HG03469 (cell line): ENCODE measurements around the gene MAPK12.

Experiments
- ATAC-seq: cut with Tn5 transposase; IDR thresholded peaks from one replicate; pipeline ENCODE4 v1.9.1; 2021; ENCODE audit warnings: mild to moderate bottlenecking, moderate library complexity, moderate number of reproducible peaks; ENCODE audit not compliant: unreplicated experiment

Gene MAPK12

DNA sequence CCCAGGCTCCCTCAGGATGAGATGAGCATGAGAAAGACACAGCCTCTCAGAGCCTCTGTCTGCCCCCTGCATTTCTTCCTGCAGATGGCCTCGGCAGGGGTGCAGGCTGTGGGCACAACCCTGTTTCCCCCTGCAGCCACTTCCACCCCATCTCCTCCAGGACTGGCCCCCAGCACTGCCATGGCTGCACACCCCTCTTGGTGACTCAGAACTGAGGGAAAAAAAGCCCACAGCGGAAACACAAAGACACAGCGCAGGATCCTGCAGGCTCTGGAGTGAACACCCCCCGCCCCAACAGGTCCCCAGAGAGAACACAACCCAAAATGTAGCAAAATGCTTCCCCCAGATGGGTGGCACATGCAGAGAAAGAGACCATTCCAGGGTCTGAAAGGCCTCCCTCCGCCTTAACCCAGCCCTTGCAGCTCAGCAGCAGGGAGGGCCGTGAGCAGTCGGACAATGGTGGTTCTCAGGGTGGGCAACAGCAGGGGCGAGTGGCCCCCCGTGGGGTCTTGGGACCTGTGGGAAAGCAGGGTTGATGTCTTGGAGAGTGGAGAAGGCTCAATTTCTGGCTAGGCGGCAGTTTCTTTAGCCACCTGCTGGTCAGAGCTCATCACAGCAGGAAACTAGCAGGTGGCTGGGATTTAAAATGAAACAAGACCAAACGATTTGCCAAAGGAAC is 24.6 kb downstream of the MAPK12 start:
- no peak for ATAC-seq

- ATAC-seq = no peak
Measured at GRCh38 chr22:50233223-50233622, 28.3 kb downstream of the MAPK12 start.

- no peak for ATAC-seq
Measured at GRCh38 chr22:50232481-50233151, 28.9 kb downstream of the MAPK12 start.

DNA sequence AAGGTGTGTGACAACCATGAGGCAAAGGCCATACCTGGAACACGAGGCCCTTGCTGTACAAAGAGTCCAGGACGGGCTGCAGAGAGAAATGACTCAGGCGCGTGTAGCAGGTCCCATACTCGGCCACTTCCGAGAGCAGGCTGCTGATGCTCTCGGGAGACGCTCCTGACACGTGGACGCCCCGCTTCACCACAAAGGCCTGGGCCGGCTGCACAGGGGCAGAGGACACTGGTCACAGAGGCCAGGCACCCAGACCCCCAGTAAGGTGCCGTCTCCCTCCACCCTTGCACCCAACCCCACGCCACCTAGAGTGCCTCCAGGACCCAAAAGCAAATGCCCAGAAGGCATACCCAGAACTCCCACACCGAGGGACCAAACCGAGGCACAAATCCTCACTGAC is 32.1 kb downstream of the MAPK12 start:
- ATAC-seq = no peak

- no peak for ATAC-seq
Measured at GRCh38 chr22:50228366-50228765, 33.1 kb downstream of the MAPK12 start.

DNA sequence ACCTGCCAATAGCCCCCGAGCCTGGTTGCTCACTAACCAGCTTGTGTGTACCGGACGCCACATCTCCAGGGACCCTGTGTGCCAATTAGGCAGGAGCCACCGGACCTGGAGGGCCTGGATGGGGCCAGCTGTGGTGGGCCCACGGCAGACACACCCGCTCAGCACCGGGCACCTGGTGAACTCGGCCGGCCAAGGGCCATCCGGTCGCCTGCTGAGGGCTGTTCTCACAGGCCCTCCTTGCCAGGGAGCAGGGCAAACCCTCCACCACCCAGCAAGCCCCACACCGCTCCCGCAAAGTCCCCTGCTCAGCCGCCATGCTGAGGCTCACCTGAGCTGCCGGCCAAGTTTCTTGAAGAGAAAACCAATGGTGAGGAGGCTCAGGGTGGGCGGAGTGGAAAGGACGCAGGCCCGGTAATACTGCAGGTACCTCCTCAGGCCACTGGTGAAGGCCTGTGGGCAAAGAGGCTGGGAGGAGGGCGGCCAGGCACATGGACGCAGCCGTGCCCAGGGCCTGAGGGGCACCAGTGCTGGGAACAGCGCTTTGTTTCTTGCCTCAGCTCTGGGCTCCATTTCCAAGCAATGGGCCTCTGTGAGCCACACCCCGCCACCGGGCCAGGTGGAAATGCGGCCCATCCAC is 33.8 kb downstream of the MAPK12 start:
- ATAC-seq = no peak

DNA sequence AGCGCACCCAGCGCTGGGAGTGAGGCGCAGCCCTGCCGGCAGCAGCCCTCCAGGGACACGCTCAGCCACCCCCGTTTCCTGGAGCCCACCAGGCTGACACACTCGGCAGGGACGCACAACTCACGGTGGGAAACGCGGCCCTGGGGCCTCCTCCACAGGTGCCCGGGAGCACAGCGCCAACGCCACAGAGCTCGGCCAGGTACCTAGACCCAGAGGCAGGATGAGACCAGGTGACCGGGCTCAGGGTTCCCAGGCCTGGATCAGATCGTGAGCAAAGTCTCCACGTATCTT is 34.7 kb downstream of the MAPK12 start:
- no peak for ATAC-seq

DNA sequence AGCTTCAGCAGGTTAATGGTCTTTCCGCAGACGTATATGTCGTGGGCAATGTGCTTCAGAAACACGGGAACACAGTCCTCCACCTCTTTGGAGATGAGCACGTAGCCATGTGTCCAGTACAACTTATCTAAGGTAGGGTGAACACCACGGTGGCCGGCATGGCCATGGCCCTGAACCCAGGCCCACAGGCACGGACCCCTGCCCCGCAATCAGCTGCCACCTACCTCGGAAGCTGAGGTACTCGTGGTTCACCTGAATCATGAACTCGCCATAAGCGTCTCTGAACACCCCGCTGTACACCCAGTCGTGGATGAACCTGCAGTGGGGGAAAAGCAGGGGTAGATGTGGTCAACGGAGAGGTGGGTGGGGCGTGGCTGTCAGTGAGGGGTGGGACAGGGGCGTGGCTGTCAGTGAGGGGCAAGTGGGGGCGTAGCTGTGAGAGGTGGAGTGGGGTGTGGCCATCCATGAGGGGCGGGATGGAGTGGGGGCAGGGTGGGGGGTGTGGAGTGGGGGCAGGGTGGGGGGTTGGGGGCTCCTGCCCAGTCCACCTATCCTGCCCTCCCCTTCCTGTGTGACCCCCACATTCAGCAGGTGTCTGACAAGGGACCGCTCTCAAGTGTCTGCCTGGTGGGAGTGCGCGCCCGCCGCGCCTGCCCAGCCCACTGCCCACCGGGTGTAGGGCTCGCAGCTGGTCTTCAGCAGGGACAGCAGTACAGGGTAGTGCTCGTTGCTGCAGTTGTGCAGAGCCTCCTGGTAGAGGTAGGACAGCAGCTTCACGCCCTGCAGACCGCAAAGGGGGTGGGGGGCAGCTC is 35.2 kb downstream of the MAPK12 start:
- ATAC-seq = no peak

DNA sequence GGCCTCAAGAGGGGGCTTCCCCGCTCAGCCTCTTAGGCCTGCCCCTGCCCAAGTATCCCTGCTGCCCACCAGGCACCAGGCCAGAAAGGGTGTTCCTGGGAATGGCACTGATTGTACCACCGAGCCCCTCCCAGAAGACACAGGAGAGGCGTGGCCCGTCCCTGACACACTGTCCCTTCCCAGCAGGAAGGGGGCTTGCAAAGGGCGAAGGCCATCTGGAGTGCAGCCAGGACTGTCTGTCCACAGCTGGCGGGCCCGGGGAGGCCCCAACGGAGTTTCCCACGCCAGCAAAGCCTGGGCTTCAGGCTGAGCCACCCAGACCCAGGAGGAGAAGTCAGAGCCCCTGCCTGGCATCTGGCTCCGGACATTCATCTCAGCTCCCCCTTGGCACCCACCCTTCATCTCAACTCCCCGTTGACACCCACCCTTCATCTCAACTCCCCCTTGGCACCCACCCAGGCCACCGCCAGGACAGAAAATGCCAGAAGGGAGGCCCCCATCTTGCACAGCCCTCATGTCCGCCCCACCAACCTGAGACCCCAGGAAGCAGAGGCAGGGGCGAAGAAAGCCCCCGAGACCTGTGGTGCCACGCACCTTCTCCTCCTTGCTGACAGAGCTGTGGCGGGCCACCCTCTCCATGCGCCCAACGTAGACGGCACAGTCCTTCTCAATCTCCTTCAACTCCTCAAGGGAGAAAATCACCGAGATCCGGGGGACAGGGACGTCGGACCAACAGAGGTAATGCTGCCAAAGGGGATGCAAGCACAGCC is 36.1 kb downstream of the MAPK12 start:
- no peak for ATAC-seq

GRCh38 chr22:50224071-50224470 is 37.4 kb downstream of the MAPK12 start:
- no peak for ATAC-seq

DNA sequence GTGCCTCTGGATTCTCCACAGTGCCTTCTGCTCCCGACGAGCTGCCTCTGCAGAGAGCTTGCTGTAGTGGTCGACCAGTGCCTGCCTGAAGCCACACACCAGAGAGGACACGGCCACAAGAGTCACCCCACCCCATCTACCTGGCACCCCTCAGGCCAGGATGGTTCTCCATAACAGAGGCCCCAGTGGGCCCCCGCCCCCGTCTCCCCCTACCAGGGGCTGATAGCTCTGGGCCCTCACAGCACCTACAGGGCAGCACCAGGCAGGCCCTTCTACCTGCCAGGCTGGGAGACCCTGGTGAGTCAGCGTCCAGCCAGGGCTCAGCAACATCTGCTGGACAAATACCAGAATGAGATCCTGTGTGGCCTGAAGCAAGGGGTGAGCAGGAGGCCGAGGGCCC is 39.0 kb downstream of the MAPK12 start:
- ATAC-seq = no peak

GRCh38 chr22:50221410-50222300 is 39.8 kb downstream of the MAPK12 start:
- ATAC-seq = no peak

DNA sequence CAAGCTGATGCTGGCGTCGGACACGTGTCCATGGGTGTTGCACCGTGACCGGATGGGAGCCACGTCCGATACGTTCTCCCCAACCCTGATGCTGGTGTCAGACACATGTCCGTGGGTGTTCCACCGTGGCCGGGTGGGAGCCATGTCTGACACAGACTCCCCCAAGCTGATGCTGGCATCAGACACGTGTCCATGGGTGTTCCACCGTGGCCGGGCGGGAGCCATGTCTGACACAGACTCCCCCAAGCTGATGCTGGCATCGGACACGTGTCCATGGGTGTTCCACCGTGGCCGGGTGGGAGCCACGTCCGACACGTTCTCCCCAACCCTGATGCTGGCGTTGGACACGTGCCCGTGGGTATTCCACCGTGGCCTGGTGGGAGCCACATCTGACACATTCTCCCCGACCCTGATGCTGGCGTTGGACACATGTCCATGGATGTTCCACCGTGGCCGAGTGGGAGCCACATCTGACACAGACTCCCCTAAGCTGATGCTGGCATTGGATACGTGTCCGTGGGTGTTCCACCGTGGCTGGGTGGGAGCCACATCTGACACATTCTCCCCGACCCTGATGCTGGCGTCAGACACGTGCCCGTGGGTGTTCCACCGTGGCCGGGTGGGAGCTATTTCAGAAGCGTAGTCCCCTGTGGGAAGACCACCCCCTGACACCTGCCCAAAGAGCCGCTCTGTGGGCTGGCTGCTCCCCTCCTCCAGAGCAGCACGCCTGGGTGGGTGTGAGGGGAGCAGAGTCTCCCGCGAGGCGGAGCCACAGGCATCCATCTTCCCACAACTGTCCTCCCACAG is 40.7 kb downstream of the MAPK12 start:
- ATAC-seq = no peak

DNA sequence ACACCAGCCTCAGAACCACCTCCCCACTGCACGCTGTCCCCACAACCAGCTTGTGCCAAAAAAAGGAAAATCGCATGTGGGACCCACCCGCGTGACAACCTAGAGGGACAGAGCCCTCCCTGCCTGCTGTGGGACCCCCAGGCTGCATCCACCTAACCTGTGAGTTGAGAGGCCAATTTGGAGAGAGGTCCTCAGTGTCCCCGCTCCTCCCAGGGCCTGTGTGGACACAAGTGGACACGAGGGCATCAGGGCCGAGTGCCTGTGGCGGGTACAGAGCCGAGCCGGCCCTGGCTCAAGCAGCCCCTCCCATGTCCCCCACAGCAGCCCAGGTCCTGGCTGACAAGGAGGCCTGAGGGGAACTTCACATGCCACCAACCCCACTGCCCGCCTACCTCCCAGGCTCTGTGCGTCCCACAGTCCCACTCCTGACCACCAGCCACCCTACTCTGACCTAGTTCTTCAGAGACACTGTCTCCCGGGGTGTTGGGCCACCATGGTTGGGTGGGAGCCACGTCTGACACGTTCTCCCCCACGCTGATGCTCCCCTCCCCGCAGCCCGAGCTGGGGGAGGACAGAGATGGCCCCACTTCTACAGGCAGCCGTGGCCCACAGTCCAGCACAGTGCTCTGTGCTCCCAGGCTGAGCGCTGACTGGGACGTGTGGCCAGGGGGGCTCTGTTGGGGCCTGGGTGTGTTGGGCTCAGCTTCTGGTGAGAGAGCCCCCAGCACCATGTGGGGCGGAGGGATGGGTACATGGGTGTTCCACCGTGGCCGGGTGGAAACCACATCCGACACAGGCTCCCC is 41.5 kb downstream of the MAPK12 start:
- no peak for ATAC-seq

DNA sequence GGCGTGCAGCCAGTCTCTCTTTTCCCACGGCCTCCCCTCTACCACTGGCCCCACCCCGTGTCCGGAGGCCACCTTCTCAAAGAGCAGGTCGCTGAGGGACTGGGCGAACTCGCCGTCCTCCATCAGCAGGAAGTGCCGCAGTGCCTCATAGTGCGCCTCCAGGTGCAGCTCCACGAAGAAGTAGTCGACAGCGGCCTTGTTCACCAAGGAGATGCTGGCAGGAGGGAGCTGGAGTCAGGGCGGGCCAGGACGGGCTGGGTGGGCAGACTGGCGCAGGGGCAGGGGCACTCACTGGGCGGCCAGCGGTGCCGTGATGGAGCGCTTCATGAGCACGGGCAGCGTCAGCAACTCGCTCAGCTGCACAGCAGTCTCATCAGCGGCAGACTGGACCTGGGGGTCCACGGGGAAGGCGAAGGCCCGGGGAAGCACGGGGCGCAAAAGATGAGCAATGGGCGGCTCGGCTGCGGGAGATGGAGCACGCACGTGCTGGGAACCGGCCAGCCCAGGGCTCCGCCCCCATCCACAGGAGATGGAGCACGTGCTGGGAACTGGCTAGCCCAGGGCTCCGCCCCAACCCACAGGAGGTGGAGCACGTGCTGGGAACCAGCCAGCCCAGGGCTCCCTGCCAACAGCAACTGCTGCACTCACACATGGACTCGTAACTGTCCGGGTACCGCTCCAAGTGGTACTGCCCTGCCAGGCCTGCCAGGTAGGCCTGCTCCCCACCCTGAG is 42.3 kb downstream of the MAPK12 start:
- ATAC-seq = no peak

DNA sequence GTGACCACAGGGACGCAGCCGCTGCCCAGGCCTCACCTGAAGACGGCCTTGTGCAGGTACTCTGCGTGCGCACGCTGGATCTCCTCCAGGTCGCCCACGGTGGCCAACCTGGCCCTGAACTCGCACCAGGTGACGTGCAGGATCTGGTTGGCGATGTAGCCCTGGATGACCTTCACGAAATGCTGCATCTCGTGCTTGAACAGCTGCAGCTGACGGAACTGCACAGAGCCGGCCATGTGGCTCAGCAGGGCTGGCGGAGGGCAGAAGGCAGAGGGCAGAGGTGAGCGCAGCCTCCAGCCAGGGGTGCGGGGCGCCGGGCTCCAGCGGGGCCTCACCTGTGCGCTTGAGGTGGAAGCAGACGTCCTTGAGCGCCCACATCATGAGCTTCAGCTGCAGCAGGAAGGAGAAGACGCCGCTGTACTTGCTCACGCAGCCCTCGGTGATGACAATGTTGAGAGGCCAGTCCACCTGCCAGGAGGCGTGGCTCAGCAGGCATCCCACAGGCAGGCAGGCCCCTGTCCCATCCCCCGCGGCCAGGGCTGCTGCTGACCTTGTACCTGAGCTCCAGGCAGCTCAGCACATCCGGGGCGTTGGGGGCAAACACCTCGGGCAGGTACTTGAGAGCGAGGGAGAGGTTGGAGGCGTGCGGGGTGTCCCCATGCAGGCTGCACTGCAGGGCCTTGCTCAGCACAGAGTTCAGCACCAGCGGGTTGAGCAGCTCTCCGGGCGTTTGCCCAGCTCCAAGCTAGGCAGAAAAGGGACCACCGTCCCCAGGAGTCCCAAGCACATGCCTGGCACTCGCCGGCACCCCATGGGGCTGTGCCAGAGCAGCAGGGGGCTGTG is 43.1 kb downstream of the MAPK12 start:
- ATAC-seq = no peak
